Glomerular endothelial cell (primary cell): ENCODE results near the gene VCPKMT. TPM values are rescaled to one million over a fixed set of nuclear protein-coding genes. Genes with fewer than 3 reads are reported as not detected.
"Not testable (repeated sequence)": the region's sequence is repeated elsewhere in the genome, so short reads cannot be mapped to it uniquely, and the experiment has no call there.

Source experiments
- DNase-seq: peaks from one replicate; pipeline ENCODE4 v3.0.0-alpha.2; 2011; ENCODE audit warnings: low read depth, low spot score; ENCODE audit errors: extremely low read depth
- total RNA-seq: library from RNA; depleted of rRNA; stranded (reverse); fragments of >200 nt; gene quantifications from 2 replicates; pipeline ENCODE4 v1.2.3, GENCODE V29; 2015

VCPKMT gene
- total RNA-seq, 1 donor from 2014 or later: 3.0 TPM

- no peak for DNase-seq
These were observed 22.9 kb downstream of the VCPKMT start for GRCh38 chr14:50093496-50093895.

- DNase-seq: no peak
These were observed 24.3 kb downstream of the VCPKMT start for GRCh38 chr14:50092006-50092555.

DNA sequence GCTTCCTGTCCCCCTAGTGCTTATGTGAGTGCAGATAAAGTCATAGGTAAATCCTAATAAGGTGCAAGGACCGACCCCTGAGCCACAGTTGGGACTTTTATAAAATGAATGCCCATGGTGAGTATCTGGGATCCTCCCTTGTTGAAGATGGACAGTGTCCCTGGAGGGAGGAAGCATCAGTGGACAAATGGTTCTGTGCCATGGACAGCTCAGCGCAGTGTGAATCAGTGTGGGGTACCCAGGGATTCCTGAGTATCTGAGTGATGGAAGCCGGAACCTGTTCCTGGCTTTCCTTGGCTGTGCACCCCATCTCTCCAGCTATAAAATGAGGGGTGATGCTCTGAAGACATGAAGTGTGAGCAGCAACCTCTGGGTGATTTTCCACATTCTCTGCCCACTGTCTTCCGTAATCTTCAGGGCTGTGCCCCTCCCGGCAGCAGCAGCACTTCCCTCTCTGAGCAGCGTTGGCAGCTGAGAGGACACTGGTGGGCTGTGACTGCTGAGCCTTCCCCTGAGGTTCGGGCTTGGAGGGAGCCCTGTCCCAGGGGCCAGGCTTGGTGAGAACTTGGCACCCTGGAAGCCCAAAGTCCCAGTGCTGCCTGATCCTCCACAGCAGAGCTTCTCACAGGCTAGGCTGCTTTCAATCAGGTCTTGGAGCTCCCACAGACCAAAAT, 25.0 kb downstream of the VCPKMT start:
- DNase-seq: no peak

GRCh38 chr14:50089208-50089607, 27.2 kb downstream of the VCPKMT start:
- no peak for DNase-seq

GRCh38 chr14:50088731-50089130, 27.6 kb downstream of the VCPKMT start:
- no peak for DNase-seq

DNA sequence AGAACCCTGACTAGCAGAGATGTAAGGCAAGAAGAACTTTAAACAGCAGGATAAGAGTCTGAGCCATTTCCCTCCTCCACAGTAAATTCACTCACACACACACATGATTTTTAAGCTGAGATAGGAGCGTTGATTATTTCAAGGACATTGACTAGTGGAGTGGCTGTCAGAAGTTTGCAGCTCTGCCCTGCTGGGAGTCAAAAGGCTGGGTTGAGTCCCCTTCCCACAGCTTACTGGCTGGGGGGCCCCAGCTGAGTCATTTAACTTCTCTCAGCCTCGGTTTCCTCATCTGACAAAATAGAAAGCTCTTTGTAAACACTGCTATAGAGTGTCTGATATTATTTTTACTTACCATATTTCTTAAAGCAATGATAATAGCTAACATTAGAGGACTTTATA, 28.3 kb downstream of the VCPKMT start:
- DNase-seq: no peak

DNA sequence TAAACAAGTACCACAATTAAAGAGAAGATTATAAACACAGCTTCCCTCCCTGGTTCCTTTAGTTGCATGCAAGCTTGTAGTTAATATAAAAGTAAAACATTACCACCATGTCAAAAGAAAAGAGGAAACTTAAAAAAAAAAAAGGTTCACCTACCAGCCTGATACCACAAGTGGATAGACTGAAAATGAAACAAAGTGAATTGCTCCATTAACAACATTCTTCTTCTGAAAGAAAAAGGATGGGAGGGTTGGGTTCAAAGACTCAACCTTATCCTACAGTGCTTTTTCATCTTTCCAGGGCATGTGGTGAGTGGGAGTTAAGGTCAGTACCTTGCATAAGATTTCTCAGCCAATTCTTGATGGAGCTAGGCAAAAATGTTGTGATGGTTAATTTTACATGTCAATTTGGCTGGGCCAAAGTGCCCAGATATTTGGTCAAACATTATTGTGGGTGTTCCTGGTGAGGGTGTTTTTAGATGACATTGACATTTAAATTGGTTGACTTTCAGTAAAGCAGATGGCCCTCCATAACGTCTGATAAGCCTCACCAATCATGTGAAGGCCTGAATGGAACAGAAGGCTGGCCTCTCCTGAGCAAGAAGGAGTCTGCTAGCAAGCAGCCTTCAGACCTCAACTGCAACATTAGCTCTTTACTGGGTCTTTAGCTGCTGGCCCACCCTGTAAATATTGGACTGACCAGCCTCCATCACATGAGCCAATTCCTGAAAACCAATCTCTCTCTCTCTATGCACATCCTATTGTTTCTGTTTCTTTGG, 28.8 kb downstream of the VCPKMT start:
- DNase-seq: no peak

GRCh38 chr14:50086321-50086711, 30.1 kb downstream of the VCPKMT start:
- DNase-seq: no peak

DNA sequence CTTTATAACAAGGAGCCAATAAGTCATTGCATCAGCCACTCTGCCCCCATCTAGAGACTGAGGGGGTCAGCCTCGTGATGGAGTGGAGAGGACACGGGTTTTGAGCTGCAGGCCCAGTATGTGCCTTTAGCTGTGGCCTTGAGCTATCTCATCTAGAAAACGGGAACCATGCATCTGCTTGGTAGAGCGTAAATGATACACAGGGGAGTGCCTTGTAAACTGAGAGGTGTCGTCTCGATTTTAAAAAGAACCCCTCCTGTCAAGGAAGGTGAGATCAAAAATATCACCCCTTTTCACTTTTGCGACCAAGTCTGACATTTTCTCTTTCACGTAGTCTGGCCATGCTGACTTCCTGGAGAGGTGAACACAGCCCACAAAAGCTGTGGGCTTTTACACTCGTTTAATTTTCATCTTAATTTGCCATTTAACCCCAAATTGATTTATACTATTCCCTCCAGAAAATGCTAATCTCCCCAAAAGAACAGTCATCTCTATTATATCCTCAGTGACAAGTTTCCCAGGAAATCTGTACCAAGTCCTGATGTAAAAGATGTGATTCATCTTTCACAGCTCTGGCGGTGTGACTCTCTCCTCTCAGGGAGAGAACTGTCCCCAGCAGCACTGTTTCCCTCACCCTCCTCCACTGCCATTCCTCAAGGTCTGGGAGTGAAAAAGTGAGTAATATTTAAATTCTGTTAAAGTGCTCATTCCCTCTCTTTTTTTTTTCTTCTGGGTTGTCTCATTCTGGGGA, 30.6 kb downstream of the VCPKMT start:
- DNase-seq: no peak

- DNase-seq: no peak
These were observed 31.7 kb downstream of the VCPKMT start for GRCh38 chr14:50084666-50085065.

GRCh38 chr14:50083467-50084337, 32.7 kb downstream of the VCPKMT start:
- DNase-seq: no peak

GRCh38 chr14:50082784-50083466, 33.4 kb downstream of the VCPKMT start:
- no peak for DNase-seq

DNA sequence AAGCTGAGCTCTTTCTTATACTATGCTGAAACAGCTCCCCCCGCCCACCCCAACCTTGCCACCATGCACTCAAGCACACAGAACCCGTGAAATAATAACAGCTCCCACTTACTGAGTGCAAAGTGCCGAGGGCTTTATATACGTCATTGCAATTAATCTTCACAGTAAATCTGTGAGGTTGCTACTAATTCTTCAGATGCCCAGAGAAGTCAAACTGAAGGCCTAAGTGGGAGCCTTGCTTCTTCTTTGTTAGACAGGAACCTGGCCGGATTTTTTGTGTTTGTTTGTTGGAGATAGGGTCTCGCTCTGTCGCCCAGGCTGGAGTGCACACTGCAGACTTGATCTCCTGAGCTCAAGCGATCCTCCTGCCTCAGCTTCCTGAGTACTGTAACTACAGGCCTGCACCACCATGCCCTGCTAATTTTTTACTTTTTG, 34.0 kb downstream of the VCPKMT start:
- no peak for DNase-seq

DNA sequence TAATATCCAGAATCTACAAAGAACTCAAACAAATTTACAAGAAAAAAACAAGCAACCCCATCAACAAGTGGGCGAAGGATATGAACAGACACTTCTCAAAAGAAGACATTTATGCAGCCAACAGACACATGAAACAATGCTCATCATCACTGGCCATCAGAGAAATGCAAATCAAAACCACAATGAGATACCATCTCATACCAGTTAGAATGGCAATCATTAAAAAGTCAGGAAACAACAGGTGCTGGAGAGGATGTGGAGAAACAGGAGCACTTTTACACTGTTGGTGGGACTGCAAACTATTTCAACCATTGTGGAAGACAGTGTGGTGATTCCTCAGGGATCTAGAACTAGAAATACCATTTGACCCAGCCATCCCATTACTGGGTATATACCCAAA, 37.3 kb downstream of the VCPKMT start:
- DNase-seq: not testable (repeated sequence)

- DNase-seq: not testable (repeated sequence)
These were observed 42.7 kb downstream of the VCPKMT start for GRCh38 chr14:50073663-50074062.

DNA sequence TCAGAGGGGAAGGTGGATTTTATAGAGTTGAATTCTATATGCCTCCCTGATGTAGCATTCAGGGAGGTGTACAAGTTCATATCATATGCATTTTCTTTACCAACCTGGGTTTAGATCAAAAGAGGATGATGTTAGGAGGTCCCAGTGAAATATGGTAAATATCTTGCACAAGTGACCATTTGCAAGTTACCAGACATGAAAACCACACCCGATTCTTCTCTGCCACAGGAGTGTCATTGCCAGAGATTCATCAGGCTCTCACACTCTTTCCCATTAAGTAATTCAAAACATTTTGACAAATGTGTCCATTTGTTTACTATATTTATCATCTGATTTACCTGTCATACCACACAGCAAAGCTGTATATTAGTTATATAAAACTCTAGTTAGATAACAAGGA, 44.0 kb downstream of the VCPKMT start:
- DNase-seq: no peak

DNA sequence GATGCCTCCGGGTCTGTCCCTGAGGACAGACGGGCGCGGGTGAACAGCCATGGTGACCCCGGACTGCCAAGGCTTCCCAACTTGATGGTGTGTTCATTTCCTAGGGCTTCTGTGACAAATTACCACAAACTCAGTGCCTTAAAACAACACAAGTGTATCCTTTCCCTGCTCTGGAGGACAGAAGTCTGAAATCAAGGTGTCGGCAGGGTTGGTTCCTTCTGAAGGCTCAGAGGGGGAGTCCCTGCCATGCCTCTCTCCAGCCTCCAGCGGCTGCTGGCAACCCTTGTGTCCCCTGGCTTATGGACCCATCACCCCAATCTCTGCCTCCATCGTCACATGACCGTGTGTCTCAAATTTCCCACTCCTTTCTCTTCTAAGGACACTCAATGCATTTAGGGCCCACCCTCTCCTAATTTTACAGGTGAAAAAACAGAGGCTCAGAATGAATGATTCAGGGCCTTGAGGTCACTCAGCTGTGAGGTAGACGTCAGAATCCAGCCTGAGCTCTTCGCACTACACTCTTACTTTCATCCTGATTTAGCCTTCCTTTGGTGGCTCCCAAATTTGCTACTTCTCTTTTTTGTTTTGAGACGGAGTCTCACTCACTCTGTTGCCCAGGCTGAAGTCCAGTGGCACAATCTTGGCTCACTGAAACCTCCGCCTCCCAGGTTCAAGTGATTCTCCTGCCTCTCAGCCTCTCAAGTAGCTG, 45.4 kb downstream of the VCPKMT start:
- no peak for DNase-seq

- no peak for DNase-seq
These were observed 46.1 kb downstream of the VCPKMT start for GRCh38 chr14:50070230-50070629.

GRCh38 chr14:50069325-50069724, 47.0 kb downstream of the VCPKMT start:
- no peak for DNase-seq
